ENCODE data around the gene LSM7.

LSM7 gene

DNA sequence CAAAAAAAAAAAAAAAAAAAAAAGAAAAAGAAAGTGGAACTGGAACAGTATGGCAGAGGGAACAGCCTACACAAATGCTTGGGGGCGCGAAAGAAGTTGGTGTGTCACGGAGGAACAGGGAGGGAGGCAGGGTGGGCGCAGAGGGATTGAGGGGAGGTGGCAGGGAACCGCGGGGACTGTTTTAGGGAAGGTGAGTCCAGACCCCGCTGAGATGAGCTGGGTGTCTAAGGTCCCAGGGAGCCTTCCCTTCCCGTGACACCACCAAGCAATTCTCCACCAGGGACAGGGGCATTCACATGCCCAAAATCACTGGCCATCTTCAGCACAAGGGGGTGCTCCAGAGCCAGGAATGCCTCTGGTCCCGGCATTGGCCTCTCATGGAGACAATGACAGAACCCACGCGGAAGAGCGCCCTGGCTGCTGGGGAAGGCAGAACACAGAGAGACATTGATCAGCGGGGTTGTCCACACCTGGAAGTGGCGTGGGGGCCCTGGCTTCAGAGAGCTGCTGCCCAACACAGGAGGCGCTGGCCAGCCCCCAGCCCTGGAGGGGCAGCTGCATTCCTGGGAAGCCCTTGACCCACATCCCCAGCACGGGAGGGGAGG is 53.4 kb downstream of the LSM7 start:
- DNase-seq = peak; percentile 90

DNA sequence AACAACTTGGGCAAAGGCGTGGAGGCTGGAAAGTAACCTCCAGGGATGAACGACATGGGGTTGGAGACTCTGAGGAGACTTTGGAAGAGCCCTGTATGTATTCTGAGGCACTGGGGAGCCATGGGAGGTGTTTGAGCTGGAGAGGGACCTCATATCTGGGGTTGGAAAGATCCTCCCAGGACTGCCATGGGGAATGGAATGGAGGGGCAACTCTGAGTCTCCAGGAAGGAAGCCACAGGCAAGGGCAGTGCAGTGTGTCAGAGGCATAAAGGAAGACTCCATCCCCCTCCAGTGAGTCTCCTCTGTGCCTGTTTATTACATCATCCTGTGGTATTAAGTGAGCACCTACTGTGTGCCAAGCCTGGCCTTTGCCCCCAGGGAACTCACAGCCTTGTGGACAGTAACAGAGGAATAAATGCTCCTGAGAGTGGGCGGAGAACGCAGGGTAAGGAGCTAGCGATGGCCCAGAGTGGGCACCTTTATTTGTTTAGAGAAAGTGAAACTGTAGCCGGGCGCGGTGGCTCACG is 54.1 kb downstream of the LSM7 start:
- peak; percentile 16 for DNase-seq

DNA sequence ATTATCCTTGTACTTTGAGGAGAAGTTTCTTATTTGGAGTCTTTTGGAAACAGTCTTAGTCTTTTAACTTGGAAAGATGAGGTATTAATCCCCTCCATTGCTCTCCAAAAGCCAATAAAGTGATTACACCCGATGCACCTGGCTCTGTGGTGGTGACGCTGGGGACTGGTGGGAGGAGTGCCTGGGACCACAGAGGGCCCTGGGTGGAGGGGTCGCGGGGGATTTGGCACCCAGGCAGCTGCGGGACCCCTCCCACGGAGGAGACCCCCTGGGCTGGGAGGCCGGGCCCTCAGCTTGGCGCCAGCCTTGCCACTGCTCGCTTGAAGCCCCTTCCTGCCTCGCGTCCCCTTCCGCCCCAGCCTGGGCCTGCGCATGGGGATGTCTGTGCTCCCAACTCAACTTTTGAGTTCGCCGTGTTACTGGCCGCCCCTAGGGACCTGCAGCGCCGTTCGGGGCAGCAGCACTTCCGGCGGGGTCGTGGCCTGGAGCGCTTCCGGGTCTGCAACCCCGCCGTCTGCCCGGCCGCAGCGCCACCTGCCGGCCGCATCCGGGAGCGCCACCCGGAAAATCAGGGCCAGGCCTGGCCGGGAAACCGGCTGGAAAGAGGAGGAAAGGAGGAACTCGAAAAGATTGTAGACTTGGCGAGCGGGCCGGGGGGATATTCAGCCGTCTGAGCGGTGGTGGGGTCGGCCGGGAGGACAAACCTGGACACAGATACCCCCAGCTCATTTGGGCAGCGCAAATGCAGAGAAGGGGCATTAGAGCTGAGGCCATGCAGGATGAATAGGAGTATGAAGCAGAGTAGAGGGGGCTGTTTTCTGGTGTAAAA is 54.8 kb downstream of the LSM7 start:
- DNase-seq = peak; percentile 97

Data from 8988T (cell line).